ENCODE measurements around the gene NADSYN1.

The NADSYN1 gene

DNA sequence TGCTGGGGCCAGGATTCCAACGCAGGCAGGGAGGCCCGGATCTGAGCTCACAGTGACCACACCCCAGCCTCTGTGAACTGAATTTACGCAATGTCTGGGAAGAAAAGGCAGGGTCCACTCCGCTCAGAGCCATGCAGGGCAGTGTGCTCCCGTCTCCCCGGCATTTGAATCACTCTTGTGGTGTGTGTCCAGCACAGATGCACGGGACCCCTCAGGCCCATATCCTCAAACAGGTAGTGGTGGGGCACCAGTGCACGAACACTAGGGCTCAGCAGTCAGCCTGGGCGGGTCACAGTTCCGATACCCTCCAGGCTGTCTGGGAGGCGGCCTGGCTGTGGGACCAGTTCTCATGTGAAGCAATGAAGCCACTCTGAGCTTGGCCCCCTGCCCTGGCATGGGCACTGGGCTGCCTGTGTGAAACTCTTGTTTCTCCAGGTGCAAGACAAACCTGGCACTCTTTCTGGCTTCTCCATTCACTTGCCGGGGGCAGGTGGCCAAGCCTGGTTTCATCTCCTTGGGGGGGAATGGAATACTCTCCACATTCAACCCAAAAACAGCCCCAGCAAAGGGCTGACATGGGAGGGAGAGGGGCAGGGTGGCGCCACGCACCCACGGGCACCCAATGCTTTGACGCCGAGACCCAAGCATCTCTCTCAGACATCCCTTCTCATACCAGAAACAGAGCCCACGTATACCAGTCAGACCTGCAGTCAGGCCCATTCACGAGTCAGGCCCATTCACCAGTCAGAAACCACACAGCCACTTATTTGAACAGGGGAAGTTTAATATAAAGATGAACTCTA, 19.2 kb upstream of the NADSYN1 start:
- H3F3A ChIP-seq (ENCODE audit: insufficient read depth), result no peaks in the 10 kb centered on the region
- no peak overlapping the region for H3K9ac ChIP-seq (ENCODE audit: low read length)
- no peak overlapping the region for H2AFZ ChIP-seq (ENCODE audit: low read depth, low read length, severe bottlenecking)
- no peak overlapping the region for H3K27ac ChIP-seq (ENCODE audit: low read depth, low read length)
- no peaks in the 10 kb centered on the region for H3K9me2 ChIP-seq (replicated peaks; ENCODE audit: insufficient read depth, low read length)
- H4K20me1 ChIP-seq (ENCODE audit: low read depth, low read length), result no peaks in the 10 kb centered on the region
- no peaks in the 10 kb centered on the region for H3K79me2 ChIP-seq (ENCODE audit: insufficient read depth, low read length)
- no peaks in the 10 kb centered on the region for H3K36me3 ChIP-seq (ENCODE audit: low read length)
- no peaks in the 10 kb centered on the region for H3K9me3 ChIP-seq (ENCODE audit: insufficient read depth, low read length)
- no peak overlapping the region for H3K4me2 ChIP-seq (ENCODE audit: low read depth, low read length, poor library complexity, severe bottlenecking)
- no peak for TF ChIP-seq EZH2phosphoT487 (conservative IDR thresholded peaks at IDR 0.05; ENCODE audit: low read length)
- TF ChIP-seq, protein P1, sequence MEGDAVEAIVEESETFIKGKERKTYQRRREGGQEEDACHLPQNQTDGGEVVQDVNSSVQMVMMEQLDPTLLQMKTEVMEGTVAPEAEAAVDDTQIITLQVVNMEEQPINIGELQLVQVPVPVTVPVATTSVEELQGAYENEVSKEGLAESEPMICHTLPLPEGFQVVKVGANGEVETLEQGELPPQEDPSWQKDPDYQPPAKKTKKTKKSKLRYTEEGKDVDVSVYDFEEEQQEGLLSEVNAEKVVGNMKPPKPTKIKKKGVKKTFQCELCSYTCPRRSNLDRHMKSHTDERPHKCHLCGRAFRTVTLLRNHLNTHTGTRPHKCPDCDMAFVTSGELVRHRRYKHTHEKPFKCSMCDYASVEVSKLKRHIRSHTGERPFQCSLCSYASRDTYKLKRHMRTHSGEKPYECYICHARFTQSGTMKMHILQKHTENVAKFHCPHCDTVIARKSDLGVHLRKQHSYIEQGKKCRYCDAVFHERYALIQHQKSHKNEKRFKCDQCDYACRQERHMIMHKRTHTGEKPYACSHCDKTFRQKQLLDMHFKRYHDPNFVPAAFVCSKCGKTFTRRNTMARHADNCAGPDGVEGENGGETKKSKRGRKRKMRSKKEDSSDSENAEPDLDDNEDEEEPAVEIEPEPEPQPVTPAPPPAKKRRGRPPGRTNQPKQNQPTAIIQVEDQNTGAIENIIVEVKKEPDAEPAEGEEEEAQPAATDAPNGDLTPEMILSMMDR (IDR thresholded peaks at IDR 0.05; ENCODE audit: insufficient read depth, low read length, poor library complexity, severe bottlenecking), result no peak
- no peak overlapping the region for H3K4me3 ChIP-seq (ENCODE audit: insufficient read depth, low read length, poor library complexity, severe bottlenecking)
- no peaks in the 10 kb centered on the region for H3K27me3 ChIP-seq (ENCODE audit: low read length)

DNA sequence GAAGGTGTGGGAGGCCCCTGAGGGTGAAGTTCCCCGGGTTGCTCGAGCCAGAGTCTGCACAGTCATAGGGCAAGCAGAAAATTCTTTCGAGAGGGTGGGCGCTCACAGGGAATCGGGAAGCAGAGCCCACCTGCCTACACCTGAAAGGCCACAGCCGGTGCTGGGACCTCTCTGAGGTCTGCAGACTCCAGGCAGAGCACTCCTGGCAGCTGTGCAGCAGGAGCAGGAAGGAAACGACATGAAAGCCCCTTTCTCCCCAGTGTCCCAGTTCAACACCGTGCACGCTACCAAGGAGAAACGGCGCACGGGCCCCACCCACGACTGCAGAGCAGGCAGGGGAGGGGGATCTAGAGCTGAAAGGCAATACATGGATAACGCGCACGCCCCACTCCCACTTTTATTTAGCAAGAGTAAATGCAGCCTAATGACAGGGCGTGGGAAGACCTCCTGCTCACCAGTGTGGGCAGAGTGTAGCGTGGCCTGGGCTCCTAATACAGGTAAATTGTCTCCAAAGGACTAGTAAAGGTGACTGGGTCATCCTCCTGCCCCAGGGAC, 18.4 kb upstream of the NADSYN1 start:
- no peak overlapping the region for H3K4me2 ChIP-seq (ENCODE audit: low read depth, low read length, poor library complexity, severe bottlenecking)
- H3K9ac ChIP-seq (ENCODE audit: low read length), result no peak overlapping the region
- H3F3A ChIP-seq (ENCODE audit: insufficient read depth), result no peaks in the 10 kb centered on the region
- no peak overlapping the region for H3K27ac ChIP-seq (ENCODE audit: low read depth, low read length)
- no peaks in the 10 kb centered on the region; the same call in 1 of the 2 replicates for H3K36me3 ChIP-seq (ENCODE audit: low read length)
- TF ChIP-seq, protein P1 (IDR thresholded peaks at IDR 0.05; ENCODE audit: insufficient read depth, low read length, poor library complexity, severe bottlenecking), result no peak
- no peak for TF ChIP-seq EZH2phosphoT487 (conservative IDR thresholded peaks at IDR 0.05; ENCODE audit: low read length)
- no peaks in the 10 kb centered on the region for H4K20me1 ChIP-seq (ENCODE audit: low read depth, low read length)
- no peak overlapping the region for H2AFZ ChIP-seq (ENCODE audit: low read depth, low read length, severe bottlenecking)
- no peaks in the 10 kb centered on the region for H3K79me2 ChIP-seq (ENCODE audit: insufficient read depth, low read length)
- H3K9me2 ChIP-seq (replicated peaks; ENCODE audit: insufficient read depth, low read length), result no peaks in the 10 kb centered on the region
- H3K27me3 ChIP-seq (ENCODE audit: low read length), result no peaks in the 10 kb centered on the region
- no peak overlapping the region for H3K4me3 ChIP-seq (ENCODE audit: insufficient read depth, low read length, poor library complexity, severe bottlenecking)
- no peaks in the 10 kb centered on the region for H3K9me3 ChIP-seq (ENCODE audit: insufficient read depth, low read length)

- Histone ChIP-seq H3K79me2 (ENCODE audit: insufficient read depth, low read length) (no peaks in the 10 kb centered on the region), H3K9ac (ENCODE audit: low read length) (no peak overlapping the region), H2AFZ (ENCODE audit: low read depth, low read length, severe bottlenecking) (no peak overlapping the region), H3K9me2 (replicated peaks; ENCODE audit: insufficient read depth, low read length) (no peaks in the 10 kb centered on the region), H3F3A (ENCODE audit: insufficient read depth) (no peaks in the 10 kb centered on the region), H3K4me3 (ENCODE audit: insufficient read depth, low read length, poor library complexity, severe bottlenecking) (no peak overlapping the region), H3K27ac (ENCODE audit: low read depth, low read length) (no peak overlapping the region), H4K20me1 (ENCODE audit: low read depth, low read length) (no peaks in the 10 kb centered on the region), H3K27me3 (ENCODE audit: low read length) (no peaks in the 10 kb centered on the region), H3K4me2 (ENCODE audit: low read depth, low read length, poor library complexity, severe bottlenecking) (no peak overlapping the region), H3K9me3 (ENCODE audit: insufficient read depth, low read length) (no peaks in the 10 kb centered on the region), H3K36me3 (ENCODE audit: low read length) (no peaks in the 10 kb centered on the region; the same call in 1 of the 2 replicates)
- no peak for TF ChIP-seq EZH2phosphoT487 (conservative IDR thresholded peaks at IDR 0.05; ENCODE audit: low read length)
- TF ChIP-seq, protein P1 (IDR thresholded peaks at IDR 0.05; ENCODE audit: insufficient read depth, low read length, poor library complexity, severe bottlenecking), result no peak
Observed at GRCh38 chr11:71435278-71435951, 17.6 kb upstream of the NADSYN1 start.

All from SU-DHL-6 (cell line).